GM23338 (cell line): Measurements from ENCODE around the gene ESPNL. TPM values are rescaled to one million over a fixed set of nuclear protein-coding genes. Genes with fewer than 3 reads are reported as not detected.

Experiments used
- ATAC-seq: fragments of 200-7000 bp; cut with Tn5 transposase; 3 replicates; pipeline ENCODE4 v1.9.1; 2020
- DNase-seq: peaks from one replicate; pipeline ENCODE4 v3.0.0-alpha.2; 2015; ENCODE audit warnings: low spot score
- H2AFZ ChIP-seq: fragments of 200-600 bp; sonication (generic); 2 replicates; pipeline ENCODE4 v1.8.0; 2016; ENCODE audit warnings: antibody characterized with exemption, mild to moderate bottlenecking, moderate library complexity
- H3F3A ChIP-seq: fragments of 200-600 bp; sonication (generic); replicated peaks from 2 replicates; pipeline ENCODE4 v1.8.0; 2017; ENCODE audit warnings: antibody characterized with exemption, mixed run types, low read depth
- H3K27ac ChIP-seq: fragments of 200-600 bp; sonication (generic); 2 replicates; pipeline ENCODE4 v1.6.1; 2016; ENCODE audit warnings: low read depth
- H3K27me3 ChIP-seq: fragments of 200-600 bp; sonication (generic); 2 replicates; pipeline ENCODE4 v1.8.0; 2016; ENCODE audit warnings: mild to moderate bottlenecking, mixed run types, moderate library complexity; ENCODE audit not compliant: insufficient read depth
- H3K36me3 ChIP-seq: fragments of 200-600 bp; sonication (generic); 2 replicates; pipeline ENCODE4 v1.8.0; 2016; ENCODE audit warnings: mild to moderate bottlenecking; ENCODE audit not compliant: insufficient read depth
- H3K4me1 ChIP-seq: fragments of 200-600 bp; sonication (generic); 2 replicates; pipeline ENCODE4 v1.8.0; 2016; ENCODE audit warnings: mild to moderate bottlenecking, moderate library complexity; ENCODE audit not compliant: insufficient read depth
- H3K4me2 ChIP-seq: fragments of 200-600 bp; sonication (generic); 2 replicates; pipeline ENCODE4 v1.7.1; 2017; ENCODE audit warnings: mixed run types
- H3K4me3 ChIP-seq: fragments of 200-600 bp; sonication (generic); 2 replicates; pipeline ENCODE4 v1.6.1; 2016; ENCODE audit warnings: mixed run types
- H3K79me2 ChIP-seq: fragments of 200-600 bp; sonication (generic); replicated peaks from 2 replicates; pipeline ENCODE4 v1.8.0; 2017; ENCODE audit warnings: mild to moderate bottlenecking; ENCODE audit not compliant: insufficient read depth
- H3K9me2 ChIP-seq: fragments of 200-600 bp; sonication (generic); 2 replicates; pipeline ENCODE4 v1.8.0; 2017; ENCODE audit not compliant: insufficient read depth
- H4K20me1 ChIP-seq: fragments of 200-600 bp; sonication (generic); replicated peaks from 2 replicates; pipeline ENCODE4 v1.8.0; 2017; ENCODE audit warnings: mild to moderate bottlenecking; ENCODE audit not compliant: insufficient read depth
- H3K27ac Mint-ChIP-seq: 2 replicates; pipeline ENCODE4 v1.8.0; 2020; ENCODE audit warnings: inconsistent platforms, mild to moderate bottlenecking, moderate library complexity, mixed read lengths
- H3K27me3 Mint-ChIP-seq: 3 replicates; pipeline ENCODE4 v1.8.0; 2022; ENCODE audit warnings: low read depth, mild to moderate bottlenecking, moderate library complexity, mixed read lengths, inconsistent platforms; ENCODE audit not compliant: insufficient read depth, poor library complexity
- H3K36me3 Mint-ChIP-seq: 3 replicates; pipeline ENCODE4 v1.8.0; 2021; ENCODE audit warnings: low read depth, mild to moderate bottlenecking, inconsistent platforms, moderate library complexity, mixed read lengths
- H3K4me1 Mint-ChIP-seq: 3 replicates; pipeline ENCODE4 v1.8.0; 2020; ENCODE audit warnings: mild to moderate bottlenecking, inconsistent platforms, mixed read lengths
- H3K4me3 Mint-ChIP-seq: 3 replicates; pipeline ENCODE4 v1.8.0; 2021; ENCODE audit warnings: moderate library complexity, mild to moderate bottlenecking, inconsistent platforms, mixed read lengths
- H3K9me3 Mint-ChIP-seq: 3 replicates; pipeline ENCODE4 v1.8.0; 2020; ENCODE audit warnings: moderate library complexity, mild to moderate bottlenecking, inconsistent platforms, mixed read lengths
- CREB1 ChIP-seq: fragments of 250-450 bp; sonication (Bioruptor Pico); IDR thresholded peaks from 2 replicates; pipeline ENCODE4 v1.5.0; 2020; ENCODE audit warnings: low read depth, mild to moderate bottlenecking, moderate library complexity
- CTCF ChIP-seq, 2 experiments: fragments of 200-600 bp in 1 of 2; sonication (generic) in 1 of 2; conservative IDR thresholded peaks; 2 replicates each; pipeline versions ENCODE4 v1.5.1 to v1.6.1; 2016 to 2017; ENCODE audit warnings: antibody characterized with exemption in 2 of 2, low read depth in 2 of 2, mild to moderate bottlenecking in 2 of 2, moderate library complexity in 1 of 2
- EZH2 ChIP-seq: fragments of 200-600 bp; sonication (generic); IDR thresholded peaks from one replicate; pipeline ENCODE4 v1.8.0; 2017; ENCODE audit warnings: antibody characterized with exemption, mild to moderate bottlenecking, low read depth; ENCODE audit not compliant: unreplicated experiment
- EZH2phosphoT487 ChIP-seq: fragments of 200-600 bp; sonication (generic); IDR thresholded peaks from one replicate; pipeline ENCODE4 v1.8.1; 2018; ENCODE audit warnings: antibody characterized with exemption; ENCODE audit not compliant: unreplicated experiment
- JUNB ChIP-seq: IDR thresholded peaks from one replicate; pipeline ENCODE4 v1.6.1; 2016; ENCODE audit warnings: antibody characterized with exemption; ENCODE audit not compliant: unreplicated experiment
- STAT1 ChIP-seq: IDR thresholded peaks from one replicate; pipeline ENCODE4 v1.6.1; 2016; ENCODE audit warnings: antibody characterized with exemption; ENCODE audit not compliant: unreplicated experiment
- polyA plus RNA-seq: library from polyadenylated mRNA; unstranded; fragments of >200 nt; fragmentation: Nextera tagmentation; extraction: Ambion mirVana; gene quantifications from 2 replicates; pipeline ENCODE4 v1.2.1, GENCODE V29; 2016
- total RNA-seq: library from RNA; depleted of rRNA; stranded (reverse); fragments of >200 nt; shearing (Covaris generic); gene quantifications from 2 replicates; pipeline ENCODE4 v1.2.3, GENCODE V29; 2014

ESPNL gene
- total and polyA plus RNA-seq, 2 experiments from 2014 or later = 0.44 to 3.1 TPM

- peaks cover 13% of the 10 kb centered on the region for H3K4me1 ChIP-seq
- DNase-seq = peak; percentile 56
- H4K20me1 ChIP-seq = no peaks in the 10 kb centered on the region
- no peaks in the 10 kb centered on the region for H3F3A ChIP-seq
- H2AFZ ChIP-seq = peak overlapping the region; percentile 80; the same call in 1 of the 2 replicates
- no peaks in the 10 kb centered on the region for H3K9me2 ChIP-seq
- H3K4me3 ChIP-seq = no peak overlapping the region
- no peaks in the 10 kb centered on the region for H3K36me3 Mint-ChIP-seq
- ATAC-seq = peak; percentile 56
- H3K4me3 Mint-ChIP-seq = no peak overlapping the region
- peaks cover 15% of the 10 kb centered on the region for H3K27me3 Mint-ChIP-seq
- H3K27me3 ChIP-seq = no peaks in the 10 kb centered on the region
- no peaks in the 10 kb centered on the region; the same call in 1 of the 2 replicates for H3K36me3 ChIP-seq
- no peak overlapping the region for H3K27ac ChIP-seq
- no peaks in the 10 kb centered on the region for H3K9me3 Mint-ChIP-seq
- peaks cover 25% of the 10 kb centered on the region for H3K4me1 Mint-ChIP-seq
- TF ChIP-seq JUNB = no peak
- TF ChIP-seq CTCF (conservative IDR thresholded peaks at IDR 0.05; ENCODE audit: low read depth in 2 of 2) = peak; percentile 39 to 66
- TF ChIP-seq EZH2 = no peak
- no peak overlapping the region for H3K27ac Mint-ChIP-seq
- H3K79me2 ChIP-seq = no peaks in the 10 kb centered on the region
- H3K4me2 ChIP-seq = no peak overlapping the region
These were observed 6.2 kb downstream of the ESPNL start for GRCh38 chr2:238106339-238106697.

GRCh38 chr2:238106698-238107524, 6.8 kb downstream of the ESPNL start:
- H3K27ac ChIP-seq = no peak overlapping the region
- H3F3A ChIP-seq = no peaks in the 10 kb centered on the region
- H3K4me3 ChIP-seq = no peak overlapping the region
- no peaks in the 10 kb centered on the region for H3K79me2 ChIP-seq
- no peaks in the 10 kb centered on the region; the same call in 1 of the 2 replicates for H3K36me3 ChIP-seq
- H3K4me1 ChIP-seq = peaks cover 13% of the 10 kb centered on the region
- H3K4me3 Mint-ChIP-seq = no peak overlapping the region
- no peaks in the 10 kb centered on the region for H3K36me3 Mint-ChIP-seq
- H3K9me2 ChIP-seq = no peaks in the 10 kb centered on the region
- H3K27me3 Mint-ChIP-seq = peaks cover 15% of the 10 kb centered on the region
- peaks cover 25% of the 10 kb centered on the region for H3K4me1 Mint-ChIP-seq
- H2AFZ ChIP-seq = peak overlapping the region; percentile 80
- TF ChIP-seq EZH2phosphoT487 (no peak), CTCF (conservative IDR thresholded peaks at IDR 0.05; ENCODE audit: low read depth in 2 of 2) (peak; percentile 39 to 79), CREB1 (CRISPR knock-in tag) (no peak), STAT1 (no peak)
- no peaks in the 10 kb centered on the region for H3K27me3 ChIP-seq
- H4K20me1 ChIP-seq = no peaks in the 10 kb centered on the region
- H3K4me2 ChIP-seq = no peak overlapping the region
- DNase-seq = peak; percentile 76
- H3K9me3 Mint-ChIP-seq = no peaks in the 10 kb centered on the region
- H3K27ac Mint-ChIP-seq = no peak overlapping the region
- peak; percentile 60 for ATAC-seq
